ENCODE results near the gene C1orf198. TPM values are rescaled to one million over a fixed set of nuclear protein-coding genes. Genes with fewer than 3 reads are reported as not detected.

The C1orf198 gene
- total RNA-seq, 1 donor from 2014 or later: 7.1 TPM

DNA sequence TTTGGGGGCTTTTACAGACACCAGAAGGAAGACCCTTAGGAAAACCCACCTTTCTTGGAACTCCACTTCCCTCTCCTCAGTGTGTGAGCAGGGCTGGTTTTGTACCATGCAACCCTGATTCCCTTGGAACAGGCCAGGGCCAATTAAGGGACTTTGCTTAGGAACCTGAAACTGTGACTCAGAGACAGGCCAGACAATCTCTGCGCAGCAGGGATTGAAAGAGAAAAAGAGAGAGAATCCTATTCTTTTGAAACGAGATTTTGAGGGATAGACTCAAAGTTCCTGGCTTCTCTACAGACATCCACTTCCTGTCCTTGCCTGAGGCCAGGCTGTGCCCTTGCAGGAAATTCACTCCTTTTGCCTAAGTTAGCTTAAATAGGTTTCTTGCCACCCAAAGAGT is 23.1 kb upstream of the C1orf198 start:
- no peak overlapping the region for H3K4me3 ChIP-seq (ENCODE audit: low read depth, low read length)
- TF ChIP-seq, protein P1, sequence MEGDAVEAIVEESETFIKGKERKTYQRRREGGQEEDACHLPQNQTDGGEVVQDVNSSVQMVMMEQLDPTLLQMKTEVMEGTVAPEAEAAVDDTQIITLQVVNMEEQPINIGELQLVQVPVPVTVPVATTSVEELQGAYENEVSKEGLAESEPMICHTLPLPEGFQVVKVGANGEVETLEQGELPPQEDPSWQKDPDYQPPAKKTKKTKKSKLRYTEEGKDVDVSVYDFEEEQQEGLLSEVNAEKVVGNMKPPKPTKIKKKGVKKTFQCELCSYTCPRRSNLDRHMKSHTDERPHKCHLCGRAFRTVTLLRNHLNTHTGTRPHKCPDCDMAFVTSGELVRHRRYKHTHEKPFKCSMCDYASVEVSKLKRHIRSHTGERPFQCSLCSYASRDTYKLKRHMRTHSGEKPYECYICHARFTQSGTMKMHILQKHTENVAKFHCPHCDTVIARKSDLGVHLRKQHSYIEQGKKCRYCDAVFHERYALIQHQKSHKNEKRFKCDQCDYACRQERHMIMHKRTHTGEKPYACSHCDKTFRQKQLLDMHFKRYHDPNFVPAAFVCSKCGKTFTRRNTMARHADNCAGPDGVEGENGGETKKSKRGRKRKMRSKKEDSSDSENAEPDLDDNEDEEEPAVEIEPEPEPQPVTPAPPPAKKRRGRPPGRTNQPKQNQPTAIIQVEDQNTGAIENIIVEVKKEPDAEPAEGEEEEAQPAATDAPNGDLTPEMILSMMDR (IDR thresholded peaks at IDR 0.05; ENCODE audit: insufficient read depth, low read length, severe bottlenecking): no peak
- H3K27me3 ChIP-seq (ENCODE audit: control insufficient read depth, insufficient read depth, low read length): peaks cover 3% of the 10 kb centered on the region
- no peaks in the 10 kb centered on the region for H3K36me3 ChIP-seq (ENCODE audit: control insufficient read depth, insufficient read depth, low read length)
- DNase-seq (ENCODE audit: low read depth): peak; percentile 21
- FAIRE-seq: no peak

DNA sequence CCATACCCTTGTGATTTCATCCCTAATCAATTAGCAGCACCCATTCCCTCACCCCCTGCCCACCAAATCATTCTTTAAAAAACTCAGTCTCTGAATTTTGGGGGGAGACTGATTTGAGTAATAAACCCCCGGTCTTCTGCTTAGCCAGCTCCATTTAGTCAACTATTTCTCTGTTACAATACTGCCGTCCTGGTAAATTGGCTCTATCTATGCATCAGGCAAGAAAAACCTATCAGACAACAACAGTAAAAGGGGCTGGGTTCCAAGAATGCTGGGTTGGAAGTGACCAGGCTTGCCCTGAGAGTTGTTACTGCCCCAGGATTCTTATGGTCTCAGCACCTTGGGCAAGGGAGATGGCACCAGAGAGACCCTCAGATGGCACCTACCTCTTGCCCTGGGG is 16.3 kb upstream of the C1orf198 start:
- FAIRE-seq (no peak), DNase-seq (ENCODE audit: low read depth) (no peak)
- H3K4me3 ChIP-seq (ENCODE audit: low read depth, low read length): no peak overlapping the region
- TF ChIP-seq, protein P1 (IDR thresholded peaks at IDR 0.05; ENCODE audit: insufficient read depth, low read length, severe bottlenecking): no peak
- H3K27me3 ChIP-seq (ENCODE audit: control insufficient read depth, insufficient read depth, low read length): peaks cover 2% of the 10 kb centered on the region
- no peaks in the 10 kb centered on the region for H3K36me3 ChIP-seq (ENCODE audit: control insufficient read depth, insufficient read depth, low read length)

DNA sequence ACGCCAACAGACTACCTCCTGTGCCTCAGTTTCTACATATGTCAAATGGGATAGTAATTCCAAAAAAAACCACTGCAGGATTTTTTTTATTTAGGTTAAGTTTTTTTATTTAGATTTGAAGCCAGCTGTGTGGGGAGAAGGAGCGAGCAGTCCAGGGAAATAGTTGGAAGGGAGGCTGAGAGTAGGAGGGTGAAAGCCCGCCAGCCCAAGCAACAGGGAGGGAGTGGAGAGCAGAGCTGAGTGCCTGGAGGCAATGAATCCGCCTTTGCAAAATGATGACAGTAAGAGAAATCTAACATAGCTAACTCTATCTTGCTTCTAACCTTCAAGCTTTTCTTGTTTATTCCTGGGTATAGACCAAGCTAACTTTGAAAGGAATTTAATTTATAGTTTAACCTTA is 15.6 kb upstream of the C1orf198 start:
- no peak overlapping the region for H3K4me3 ChIP-seq (ENCODE audit: low read depth, low read length)
- DNase-seq (ENCODE audit: low read depth) (no peak), FAIRE-seq (no peak)
- TF ChIP-seq, protein P1 (IDR thresholded peaks at IDR 0.05; ENCODE audit: insufficient read depth, low read length, severe bottlenecking): no peak
- no peaks in the 10 kb centered on the region for H3K36me3 ChIP-seq (ENCODE audit: control insufficient read depth, insufficient read depth, low read length)
- H3K27me3 ChIP-seq (ENCODE audit: control insufficient read depth, insufficient read depth, low read length): peaks cover 2% of the 10 kb centered on the region

DNA sequence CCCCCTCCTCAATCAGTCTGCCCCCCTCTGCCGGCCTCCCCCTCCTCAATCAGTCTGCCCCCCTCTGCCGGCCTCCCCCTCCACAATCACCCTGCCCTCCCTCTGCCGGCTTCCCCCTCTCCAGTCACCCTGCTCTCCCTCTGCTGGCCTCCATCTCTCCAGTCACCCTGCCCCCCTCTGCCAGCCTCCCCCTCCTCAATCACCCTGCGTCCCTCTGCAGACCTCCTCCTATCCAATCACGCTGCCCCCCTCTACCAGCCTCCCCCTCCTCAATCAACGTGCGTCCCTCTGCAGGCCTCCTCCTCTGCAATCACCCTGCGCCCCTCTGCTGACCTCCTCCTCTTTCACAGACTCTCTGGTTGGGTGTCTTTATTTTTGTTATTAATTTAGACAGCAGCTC is 11.5 kb upstream of the C1orf198 start:
- H3K4me3 ChIP-seq (ENCODE audit: low read depth, low read length): no peak overlapping the region
- DNase-seq (ENCODE audit: low read depth): no peak
- H3K36me3 ChIP-seq (ENCODE audit: control insufficient read depth, insufficient read depth, low read length): no peaks in the 10 kb centered on the region
- FAIRE-seq: no peak
- TF ChIP-seq, protein P1 (IDR thresholded peaks at IDR 0.05; ENCODE audit: insufficient read depth, low read length, severe bottlenecking): no peak
- peaks cover 2% of the 10 kb centered on the region for H3K27me3 ChIP-seq (ENCODE audit: control insufficient read depth, insufficient read depth, low read length)

DNA sequence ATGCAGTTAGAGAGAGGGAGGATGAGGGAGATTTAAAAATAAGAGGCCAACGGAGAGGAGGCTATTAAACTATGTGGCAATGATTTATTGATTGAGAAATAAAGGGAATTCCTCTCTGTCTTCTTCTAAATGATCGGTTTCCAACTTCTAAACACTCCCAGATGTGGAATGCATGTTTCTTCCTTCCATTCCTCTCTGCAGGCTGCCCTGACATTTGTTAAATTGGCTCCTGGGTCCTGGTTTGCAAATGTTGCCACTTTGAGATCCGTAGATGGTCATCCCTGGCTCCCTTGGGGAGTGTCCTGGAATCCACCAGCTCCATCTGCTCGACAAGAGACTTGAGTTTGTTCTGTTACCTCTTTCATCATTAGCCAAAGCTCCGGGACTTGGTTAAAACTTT is 10.3 kb upstream of the C1orf198 start:
- FAIRE-seq (no peak), DNase-seq (ENCODE audit: low read depth) (no peak)
- TF ChIP-seq, protein P1 (IDR thresholded peaks at IDR 0.05; ENCODE audit: insufficient read depth, low read length, severe bottlenecking): no peak
- H3K4me3 ChIP-seq (ENCODE audit: low read depth, low read length): no peak overlapping the region
- no peaks in the 10 kb centered on the region for H3K36me3 ChIP-seq (ENCODE audit: control insufficient read depth, insufficient read depth, low read length)
- H3K27me3 ChIP-seq (ENCODE audit: control insufficient read depth, insufficient read depth, low read length): peaks cover 2% of the 10 kb centered on the region

DNA sequence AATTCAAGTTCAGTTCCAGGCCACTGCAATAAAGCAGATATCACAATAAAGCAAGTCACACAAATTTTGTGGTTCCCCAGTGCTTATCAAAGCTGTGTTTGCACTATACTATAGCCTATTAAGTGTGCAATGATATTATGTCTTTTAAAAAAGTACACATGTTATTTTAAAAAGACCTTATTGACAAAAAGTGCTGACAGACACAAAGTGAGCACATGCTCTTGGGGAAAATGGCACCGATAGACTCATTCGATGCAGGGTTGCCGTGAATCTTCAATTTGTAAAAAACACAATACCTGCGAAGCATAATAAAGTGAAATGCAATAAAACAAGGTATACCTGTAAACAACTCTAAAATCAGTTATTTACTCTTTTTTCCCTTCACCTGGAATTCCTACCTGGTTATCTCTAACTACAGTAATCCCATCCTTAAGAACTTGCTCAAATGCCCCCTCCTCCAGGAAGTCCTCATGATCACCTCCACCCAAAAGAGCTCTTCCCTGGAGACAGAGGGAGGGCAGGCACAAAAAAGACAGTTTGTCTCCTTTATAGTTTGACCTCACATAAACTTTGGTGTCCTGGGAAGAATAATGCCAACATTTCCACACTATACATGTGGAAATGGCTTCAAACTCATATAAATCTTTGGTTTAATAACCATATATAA is 9.7 kb upstream of the C1orf198 start:
- FAIRE-seq (no peak), DNase-seq (ENCODE audit: low read depth) (no peak)
- Histone ChIP-seq H3K4me3 (ENCODE audit: low read depth, low read length) (no peak overlapping the region), H3K27me3 (ENCODE audit: control insufficient read depth, insufficient read depth, low read length) (peaks cover 2% of the 10 kb centered on the region), H3K36me3 (ENCODE audit: control insufficient read depth, insufficient read depth, low read length) (no peaks in the 10 kb centered on the region)
- TF ChIP-seq, protein P1 (IDR thresholded peaks at IDR 0.05; ENCODE audit: insufficient read depth, low read length, severe bottlenecking): no peak

Measured in bronchial epithelial cell (primary cell).